ENCODE results near the gene SORCS2. TPM values are rescaled to one million over a fixed set of nuclear protein-coding genes. Genes with fewer than 3 reads are reported as not detected.

SORCS2 gene
- total and polyA plus RNA-seq, 7 donors: 0.18 to 1.5 (median 0.36) TPM

DNA sequence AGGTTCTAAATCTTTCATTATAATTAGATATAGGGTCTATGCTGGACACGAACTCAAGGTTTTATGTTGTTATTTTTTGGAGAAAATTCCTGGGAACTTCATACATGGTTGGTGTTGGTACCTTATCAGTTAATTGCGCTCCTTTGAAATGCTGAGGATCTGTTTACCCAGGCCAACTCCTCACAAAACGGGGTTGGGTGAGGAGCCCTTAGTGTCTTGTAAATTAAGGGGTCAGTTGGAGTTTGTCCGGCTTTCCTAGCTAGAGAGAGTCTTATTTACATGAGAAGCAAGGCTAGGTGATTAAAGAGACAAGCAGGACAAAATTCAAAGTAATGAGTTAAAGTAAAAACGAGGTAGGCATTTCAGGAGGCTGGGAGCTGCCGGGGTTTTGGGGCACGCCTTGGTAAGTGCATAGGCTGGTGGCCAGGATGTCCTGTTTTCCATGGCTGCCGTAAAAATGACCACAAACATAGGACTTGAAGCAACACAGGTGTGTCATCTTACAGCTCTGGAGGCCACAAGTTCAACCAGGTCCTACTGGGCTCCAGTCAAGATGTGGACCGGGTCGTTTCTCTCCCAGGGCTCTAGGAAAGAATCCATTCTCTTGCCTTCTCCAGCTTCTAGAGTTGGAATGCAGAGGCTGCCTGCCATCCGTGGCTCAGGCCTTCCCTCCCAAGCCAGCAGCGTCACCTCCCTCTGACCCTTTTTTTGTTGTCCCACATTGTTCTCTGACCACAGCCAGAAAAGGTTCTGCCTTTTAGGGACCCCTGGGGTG is 222.6 kb downstream of the SORCS2 start:
- Histone ChIP-seq H3K9me3 (no peaks in the 10 kb centered on the region), H3K27ac (no peak overlapping the region), H3K4me1 (no peaks in the 10 kb centered on the region), H3K27me3 (ENCODE audit: insufficient read depth in 3 of 3, low read length in 2 of 3) (peaks cover 0 to 3% (median 0%) of the 10 kb centered on the region in 3 donors), H3K4me3 (no peak overlapping the region), H3K36me3 (ENCODE audit: insufficient read depth in 1 of 2, low read depth in 1 of 2) (no peaks in the 10 kb centered on the region)
- DNase-seq (no peak), ATAC-seq (no peak)
- TF ChIP-seq, protein P1, sequence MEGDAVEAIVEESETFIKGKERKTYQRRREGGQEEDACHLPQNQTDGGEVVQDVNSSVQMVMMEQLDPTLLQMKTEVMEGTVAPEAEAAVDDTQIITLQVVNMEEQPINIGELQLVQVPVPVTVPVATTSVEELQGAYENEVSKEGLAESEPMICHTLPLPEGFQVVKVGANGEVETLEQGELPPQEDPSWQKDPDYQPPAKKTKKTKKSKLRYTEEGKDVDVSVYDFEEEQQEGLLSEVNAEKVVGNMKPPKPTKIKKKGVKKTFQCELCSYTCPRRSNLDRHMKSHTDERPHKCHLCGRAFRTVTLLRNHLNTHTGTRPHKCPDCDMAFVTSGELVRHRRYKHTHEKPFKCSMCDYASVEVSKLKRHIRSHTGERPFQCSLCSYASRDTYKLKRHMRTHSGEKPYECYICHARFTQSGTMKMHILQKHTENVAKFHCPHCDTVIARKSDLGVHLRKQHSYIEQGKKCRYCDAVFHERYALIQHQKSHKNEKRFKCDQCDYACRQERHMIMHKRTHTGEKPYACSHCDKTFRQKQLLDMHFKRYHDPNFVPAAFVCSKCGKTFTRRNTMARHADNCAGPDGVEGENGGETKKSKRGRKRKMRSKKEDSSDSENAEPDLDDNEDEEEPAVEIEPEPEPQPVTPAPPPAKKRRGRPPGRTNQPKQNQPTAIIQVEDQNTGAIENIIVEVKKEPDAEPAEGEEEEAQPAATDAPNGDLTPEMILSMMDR (IDR thresholded peaks at IDR 0.05): no peak
- intact Hi-C loops (cut with DNase I): no loop called here
- 68 to 76% (median 73%) methylated on average over 12 of the region's 12 CpGs for WGBS, 3 donors

DNA sequence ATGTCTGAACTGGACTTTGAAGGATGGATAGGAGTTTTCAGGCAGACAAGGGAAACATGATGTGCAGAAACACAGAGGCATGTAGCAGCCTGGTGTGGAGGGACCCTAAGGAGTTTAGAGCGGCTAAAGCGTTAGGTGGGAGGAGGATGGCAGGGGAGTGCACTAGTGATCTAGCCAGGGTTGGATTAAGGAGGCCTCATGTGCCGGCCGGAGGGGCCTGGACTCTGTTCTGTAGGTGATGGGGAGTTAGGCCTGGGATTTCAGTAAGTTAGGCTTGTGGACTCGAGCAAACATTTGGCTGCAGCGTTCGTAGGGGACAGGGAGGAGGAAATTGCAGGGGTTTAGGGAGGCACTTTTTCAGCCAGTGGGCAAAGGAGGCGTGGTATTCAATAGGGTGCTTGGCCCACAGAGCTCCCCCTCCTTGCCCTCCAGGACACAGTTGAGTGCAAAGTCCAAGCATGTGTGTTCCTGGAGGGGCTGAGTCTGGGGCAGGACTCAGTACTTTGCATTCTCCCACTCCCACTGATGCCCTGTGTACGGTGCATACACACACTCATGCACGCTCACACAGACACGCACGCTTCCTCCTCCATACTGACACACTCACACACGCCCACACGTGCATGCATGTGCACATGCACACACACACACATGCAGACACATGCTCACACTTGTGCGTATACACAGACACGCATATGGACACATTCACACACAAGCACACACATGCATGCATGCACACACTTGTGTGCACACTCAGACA is 223.8 kb downstream of the SORCS2 start:
- H3K27ac ChIP-seq: no peak overlapping the region
- no peak overlapping the region for H3K4me3 ChIP-seq
- H3K9me3 ChIP-seq: no peaks in the 10 kb centered on the region
- peaks cover 0 to 3% (median 0%) of the 10 kb centered on the region in 3 donors for H3K27me3 ChIP-seq (ENCODE audit: insufficient read depth in 3 of 3, low read length in 2 of 3)
- DNase-seq (no peak), ATAC-seq (no peak)
- 85 to 91% (median 89%) methylated on average over 16 of the region's 16 CpGs for WGBS, 3 donors
- no peaks in the 10 kb centered on the region for H3K36me3 ChIP-seq (ENCODE audit: insufficient read depth in 1 of 2, low read depth in 1 of 2)
- intact Hi-C loops (cut with DNase I): no loop called here
- TF ChIP-seq, protein P1 (IDR thresholded peaks at IDR 0.05): no peak
- H3K4me1 ChIP-seq: no peaks in the 10 kb centered on the region

DNA sequence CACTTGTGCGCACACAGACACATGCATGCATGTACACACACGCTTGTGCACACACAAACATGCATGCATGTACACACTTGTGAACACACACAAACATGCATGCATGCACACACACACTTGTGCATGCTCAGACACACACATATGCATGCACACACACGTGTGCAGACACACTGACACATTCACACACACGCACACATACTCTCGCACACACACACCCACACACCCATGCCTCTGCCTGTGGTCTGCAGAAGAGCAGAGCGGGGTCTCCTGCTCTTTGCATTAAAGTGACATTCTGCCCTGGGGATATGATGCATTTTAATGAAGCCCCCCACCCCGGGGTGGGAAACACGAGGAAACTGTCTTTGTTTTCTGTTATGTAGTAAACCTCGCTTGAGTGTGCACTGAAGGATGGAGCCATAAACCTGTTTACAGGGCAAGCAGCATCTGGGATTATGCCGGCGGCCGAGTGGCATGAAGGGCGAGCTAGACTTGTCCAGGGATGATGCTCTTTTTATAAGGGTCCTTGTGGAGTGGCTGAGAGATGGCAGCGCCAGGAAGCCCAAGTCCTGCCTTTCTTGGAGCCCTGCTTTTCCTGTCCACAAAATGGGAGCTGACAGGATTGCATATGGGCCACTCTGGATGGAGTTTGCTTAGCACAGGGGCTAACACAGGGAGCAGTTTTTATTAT is 224.6 kb downstream of the SORCS2 start:
- intact Hi-C loops (cut with DNase I): no loop called here
- TF ChIP-seq, protein P1 (IDR thresholded peaks at IDR 0.05): no peak
- no peak overlapping the region for H3K27ac ChIP-seq
- no peaks in the 10 kb centered on the region for H3K4me1 ChIP-seq
- no peaks in the 10 kb centered on the region for H3K36me3 ChIP-seq (ENCODE audit: insufficient read depth in 1 of 2, low read depth in 1 of 2)
- WGBS, 3 donors: 84 to 87% (median 86%) methylated on average over 14 of the region's 14 CpGs
- H3K27me3 ChIP-seq (ENCODE audit: insufficient read depth in 3 of 3, low read length in 2 of 3): peaks cover 0 to 3% (median 0%) of the 10 kb centered on the region in 3 donors
- no peak for ATAC-seq
- no peak overlapping the region for H3K4me3 ChIP-seq
- no peak for DNase-seq
- no peaks in the 10 kb centered on the region for H3K9me3 ChIP-seq

DNA sequence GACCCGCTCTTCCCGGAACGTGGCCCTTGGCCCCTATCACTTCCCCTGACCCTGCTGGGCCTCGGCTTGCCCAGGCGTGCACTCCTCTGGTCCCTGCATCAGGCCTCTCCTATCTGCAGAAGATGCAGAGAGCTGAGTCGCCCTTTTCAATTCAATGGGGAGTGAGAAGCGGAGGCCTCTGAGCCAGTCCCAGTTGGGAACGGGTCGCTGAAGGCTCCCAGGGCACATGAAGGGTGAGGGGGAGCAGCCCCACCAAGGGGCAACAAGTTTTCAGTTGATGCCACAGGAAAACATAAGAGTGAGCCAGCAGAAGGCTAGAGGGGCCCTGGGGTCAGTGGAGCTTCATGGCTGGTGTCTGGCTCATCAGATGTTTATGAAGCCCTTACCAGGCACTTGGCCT is 225.3 kb downstream of the SORCS2 start:
- no peak overlapping the region for H3K27ac ChIP-seq
- H3K27me3 ChIP-seq (ENCODE audit: insufficient read depth in 3 of 3, low read length in 2 of 3): peaks cover 0 to 1% (median 0%) of the 10 kb centered on the region in 3 donors
- no peak for ATAC-seq
- WGBS, 3 donors: 81 to 96% (median 95%) methylated on average over 9 of the region's 9 CpGs
- H3K9me3 ChIP-seq: no peaks in the 10 kb centered on the region
- no peak overlapping the region for H3K4me3 ChIP-seq
- H3K36me3 ChIP-seq (ENCODE audit: insufficient read depth in 1 of 2, low read depth in 1 of 2): no peaks in the 10 kb centered on the region
- no peak for DNase-seq
- H3K4me1 ChIP-seq: no peaks in the 10 kb centered on the region
- intact Hi-C loops (cut with DNase I): no loop called here
- TF ChIP-seq, protein P1 (IDR thresholded peaks at IDR 0.05): no peak

Data from psoas muscle (tissue), 8 donors.